NT2/D1 (cell line): ENCODE data around the gene PLEKHF1.
A peak's percentile ranks its signal among the peaks of the same experiment; 100 is the strongest.

ENCODE experiments used
- DNase-seq: peaks from one replicate; pipeline ENCODE4 v3.0.0-alpha.2; 2011; ENCODE audit warnings: low read depth, low spot score
- H3K27me3 ChIP-seq: 2 replicates; pipeline ENCODE4 v1.6.0; 2011; ENCODE audit warnings: mild to moderate bottlenecking; ENCODE audit not compliant: insufficient read length, insufficient read depth
- H3K36me3 ChIP-seq: 2 replicates; pipeline ENCODE4 v1.6.1; 2011; ENCODE audit warnings: mild to moderate bottlenecking, low read length, mixed read lengths; ENCODE audit not compliant: insufficient read depth, insufficient read length
- H3K4me1 ChIP-seq: 2 replicates; pipeline ENCODE4 v1.5.1; 2011; ENCODE audit not compliant: insufficient read depth, insufficient read length
- H3K4me3 ChIP-seq: 2 replicates; pipeline ENCODE4 v1.5.1; 2011; ENCODE audit warnings: low read depth; ENCODE audit not compliant: insufficient read length
- H3K9ac ChIP-seq: 2 replicates; pipeline ENCODE4 v1.6.0; 2011; ENCODE audit warnings: low read depth; ENCODE audit not compliant: insufficient read length
- H3K9me3 ChIP-seq: 2 replicates; pipeline ENCODE4 v1.5.1; 2011; ENCODE audit warnings: mild to moderate bottlenecking, low read length; ENCODE audit not compliant: insufficient read depth
- SUZ12 ChIP-seq: IDR thresholded peaks from 2 replicates; pipeline ENCODE4 v1.6.1; 2011; ENCODE audit not compliant: insufficient read length, insufficient read depth; ENCODE audit errors: extremely low read depth
- YY1 ChIP-seq: IDR thresholded peaks from 2 replicates; pipeline ENCODE4 v1.6.1; 2011; ENCODE audit not compliant: insufficient read length, insufficient read depth
- ZNF274 ChIP-seq: IDR thresholded peaks from 2 replicates; pipeline ENCODE4 v1.6.1; 2011; ENCODE audit warnings: mild to moderate bottlenecking, low read depth, low read length

The PLEKHF1 gene

DNA sequence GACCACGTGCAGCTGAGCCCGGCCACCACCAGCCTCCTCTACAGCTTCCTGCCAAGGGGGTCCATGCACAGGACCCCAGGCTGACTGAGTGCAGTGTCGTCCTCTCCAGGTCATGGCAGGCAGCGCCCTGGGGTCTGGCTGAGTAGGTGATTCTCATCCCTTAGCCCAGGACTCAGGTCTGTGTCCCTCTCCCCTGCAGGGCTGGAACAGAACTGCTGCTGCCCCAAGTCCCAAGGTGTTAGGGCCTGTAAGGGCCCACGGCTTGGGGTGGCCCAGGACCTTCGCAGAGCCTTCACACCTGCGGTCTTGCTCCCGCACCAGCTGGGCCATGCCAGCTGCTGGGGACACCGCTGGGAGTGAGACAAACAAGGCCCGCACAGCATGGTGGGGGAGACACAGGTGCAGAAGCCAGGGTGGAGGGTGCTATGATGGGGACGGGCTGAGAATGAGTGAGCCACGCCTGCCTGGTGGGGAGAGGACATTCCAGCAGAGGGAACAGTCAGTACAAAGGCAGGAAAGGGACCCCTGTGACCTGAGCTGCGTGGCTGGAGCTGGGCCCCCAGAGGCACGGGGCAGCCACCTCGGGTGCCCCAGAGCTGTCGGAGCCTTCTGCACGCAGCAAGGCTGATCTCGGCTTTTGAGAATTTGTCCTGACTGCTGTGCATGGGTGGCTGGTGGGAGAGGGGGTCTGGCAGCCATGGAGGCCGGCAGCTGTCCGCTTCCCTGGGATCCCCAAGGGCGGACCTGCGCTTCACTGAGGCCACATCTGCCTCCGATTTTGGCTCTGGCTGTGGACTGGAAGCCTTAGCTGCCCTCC is 11.9 kb downstream of the PLEKHF1 start:
- Histone ChIP-seq H3K9me3 (no peaks in the 10 kb centered on the region), H3K36me3 (peaks cover 21% of the 10 kb centered on the region), H3K4me3 (no peak overlapping the region), H3K27me3 (no peaks in the 10 kb centered on the region), H3K4me1 (peaks cover 4% of the 10 kb centered on the region), H3K9ac (peak overlapping the region; percentile 42)
- no peak for DNase-seq
- no peak for TF ChIP-seq SUZ12
- no peak for TF ChIP-seq ZNF274
- TF ChIP-seq YY1: no peak

- peak overlapping the region; percentile 44 for H3K9ac ChIP-seq
- no peaks in the 10 kb centered on the region for H3K9me3 ChIP-seq
- peaks cover 21% of the 10 kb centered on the region for H3K36me3 ChIP-seq
- no peaks in the 10 kb centered on the region for H3K27me3 ChIP-seq
- no peak for DNase-seq
- H3K4me3 ChIP-seq: no peak overlapping the region
- H3K4me1 ChIP-seq: peaks cover 8% of the 10 kb centered on the region
- TF ChIP-seq ZNF274: no peak
- no peak for TF ChIP-seq SUZ12
- TF ChIP-seq YY1: no peak
Measured at GRCh38 chr19:29678484-29679106, 13.3 kb downstream of the PLEKHF1 start.

- TF ChIP-seq ZNF274: no peak
- no peak for TF ChIP-seq YY1
- TF ChIP-seq SUZ12: no peak
- H3K36me3 ChIP-seq: peaks cover 11% of the 10 kb centered on the region
- H3K27me3 ChIP-seq: no peaks in the 10 kb centered on the region
- no peak for DNase-seq
- no peak overlapping the region for H3K9ac ChIP-seq
- peaks cover 8% of the 10 kb centered on the region for H3K4me1 ChIP-seq
- H3K4me3 ChIP-seq: no peak overlapping the region
- no peaks in the 10 kb centered on the region for H3K9me3 ChIP-seq
Measured at GRCh38 chr19:29679598-29680210, 14.4 kb downstream of the PLEKHF1 start.

DNA sequence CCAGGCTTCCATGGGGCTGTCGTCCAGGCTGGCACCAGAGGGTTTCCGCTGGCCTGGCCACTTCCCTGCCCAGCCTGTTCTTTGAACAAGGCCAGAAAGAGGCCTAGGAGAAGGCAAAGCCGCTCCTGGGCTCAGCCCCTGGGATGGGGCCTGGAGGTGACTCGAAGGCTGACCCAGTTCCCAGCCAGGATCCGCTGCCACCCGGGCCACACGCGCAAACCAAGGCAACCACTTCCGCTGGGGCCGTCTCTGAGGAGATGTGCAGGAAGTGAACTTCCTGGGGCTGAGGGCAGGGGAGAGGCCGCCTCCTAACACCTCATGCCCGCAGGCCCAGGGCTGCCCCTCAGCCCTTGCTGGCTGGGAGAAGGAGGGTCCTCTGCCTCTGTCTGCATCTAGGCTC is 15.2 kb downstream of the PLEKHF1 start:
- Histone ChIP-seq H3K4me1 (peaks cover 8% of the 10 kb centered on the region), H3K4me3 (no peak overlapping the region), H3K27me3 (no peaks in the 10 kb centered on the region), H3K9ac (no peak overlapping the region), H3K9me3 (no peaks in the 10 kb centered on the region), H3K36me3 (peaks cover 4% of the 10 kb centered on the region)
- no peak for TF ChIP-seq SUZ12
- TF ChIP-seq ZNF274: no peak
- no peak for TF ChIP-seq YY1
- no peak for DNase-seq

GRCh38 chr19:29680937-29681336 is 15.7 kb downstream of the PLEKHF1 start:
- Histone ChIP-seq H3K9me3 (no peaks in the 10 kb centered on the region), H3K4me1 (peaks cover 8% of the 10 kb centered on the region), H3K4me3 (no peak overlapping the region), H3K36me3 (no peaks in the 10 kb centered on the region), H3K9ac (no peak overlapping the region), H3K27me3 (no peaks in the 10 kb centered on the region)
- TF ChIP-seq YY1 (no peak), ZNF274 (no peak), SUZ12 (no peak)
- DNase-seq: no peak

- H3K27me3 ChIP-seq: no peaks in the 10 kb centered on the region
- no peak for DNase-seq
- no peak overlapping the region for H3K9ac ChIP-seq
- peaks cover 8% of the 10 kb centered on the region for H3K4me1 ChIP-seq
- no peaks in the 10 kb centered on the region for H3K9me3 ChIP-seq
- TF ChIP-seq YY1 (no peak), ZNF274 (no peak), SUZ12 (no peak)
- no peaks in the 10 kb centered on the region for H3K36me3 ChIP-seq
- H3K4me3 ChIP-seq: no peak overlapping the region
Measured at GRCh38 chr19:29681422-29682235, 16.4 kb downstream of the PLEKHF1 start.
